ENCODE data around the gene PDE2A.

PDE2A gene

DNA sequence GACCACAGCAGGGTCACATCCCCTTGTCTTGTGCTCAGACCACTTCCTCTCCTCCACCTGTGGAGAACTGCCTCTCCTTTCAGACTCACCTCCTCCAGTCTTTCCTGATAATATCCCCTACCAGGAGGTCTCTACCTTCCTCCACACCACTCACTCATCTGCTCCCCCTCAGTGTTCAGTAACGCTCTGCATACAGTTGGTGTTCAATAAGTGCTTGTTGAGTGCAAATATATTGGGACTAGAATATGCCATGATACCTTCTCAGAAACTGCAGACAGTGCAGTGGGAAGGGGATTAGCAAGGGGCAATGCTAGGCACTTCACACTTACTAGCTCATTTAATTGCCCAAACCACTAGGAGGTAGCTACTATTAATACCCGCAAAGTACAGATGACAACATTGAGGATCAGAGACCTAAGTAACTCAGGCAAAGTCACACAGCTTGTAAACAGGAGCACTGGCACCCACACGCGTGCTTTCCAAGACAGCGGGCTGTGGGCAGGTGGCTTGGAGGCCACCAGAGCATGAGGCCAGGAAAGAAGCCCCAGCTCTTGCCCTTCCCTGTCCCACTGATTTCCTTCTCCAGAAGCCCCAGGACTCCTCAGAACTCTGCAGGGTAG lies 8.1 kb upstream of the PDE2A start:
- no peak overlapping the region for H3K4ac ChIP-seq (ENCODE audit: low read depth, low read length)
- H2AK5ac ChIP-seq (ENCODE audit: low read length) = no peak overlapping the region
- no peaks in the 10 kb centered on the region for H3K27me3 ChIP-seq (ENCODE audit: insufficient read depth, low read length, poor library complexity)
- no peak overlapping the region for H4K8ac ChIP-seq (ENCODE audit: low read depth, low read length)
- no peaks in the 10 kb centered on the region for H3K79me1 ChIP-seq (ENCODE audit: low read length)
- H3K36me3 ChIP-seq (ENCODE audit: control insufficient read depth, insufficient read depth, low read length) = no peaks in the 10 kb centered on the region
- H2BK120ac ChIP-seq (ENCODE audit: low read depth, low read length) = no peak overlapping the region
- H3K4me2 ChIP-seq (ENCODE audit: low read length) = no peak overlapping the region
- H3K9ac ChIP-seq (ENCODE audit: low read length) = no peak overlapping the region
- H3K4me3 ChIP-seq (ENCODE audit: low read length) = no peak overlapping the region
- H4K5ac ChIP-seq (ENCODE audit: low read length) = no peak overlapping the region
- H2BK15ac ChIP-seq (replicated peaks; ENCODE audit: low read depth) = no peak overlapping the region
- H3K23ac ChIP-seq (ENCODE audit: low read length) = no peak overlapping the region
- peaks cover 31% of the 10 kb centered on the region for H3K4me1 ChIP-seq (ENCODE audit: control insufficient read depth, low read depth, low read length)
- H3K79me2 ChIP-seq (ENCODE audit: control insufficient read depth, insufficient read depth, low read length) = no peaks in the 10 kb centered on the region
- H3K56ac ChIP-seq (ENCODE audit: low read length) = no peak overlapping the region
- no CpG with 5 or more reads among the region's 5 CpGs for WGBS (ENCODE audit: extremely low coverage, insufficient coverage, low lambda C conversion rate)
- H2BK5ac ChIP-seq (ENCODE audit: low read length) = no peak overlapping the region
- H3K18ac ChIP-seq (ENCODE audit: low read length) = no peak overlapping the region
- no peak overlapping the region for H3K27ac ChIP-seq (ENCODE audit: low read depth, low read length)
- no peak for DNase-seq

DNA sequence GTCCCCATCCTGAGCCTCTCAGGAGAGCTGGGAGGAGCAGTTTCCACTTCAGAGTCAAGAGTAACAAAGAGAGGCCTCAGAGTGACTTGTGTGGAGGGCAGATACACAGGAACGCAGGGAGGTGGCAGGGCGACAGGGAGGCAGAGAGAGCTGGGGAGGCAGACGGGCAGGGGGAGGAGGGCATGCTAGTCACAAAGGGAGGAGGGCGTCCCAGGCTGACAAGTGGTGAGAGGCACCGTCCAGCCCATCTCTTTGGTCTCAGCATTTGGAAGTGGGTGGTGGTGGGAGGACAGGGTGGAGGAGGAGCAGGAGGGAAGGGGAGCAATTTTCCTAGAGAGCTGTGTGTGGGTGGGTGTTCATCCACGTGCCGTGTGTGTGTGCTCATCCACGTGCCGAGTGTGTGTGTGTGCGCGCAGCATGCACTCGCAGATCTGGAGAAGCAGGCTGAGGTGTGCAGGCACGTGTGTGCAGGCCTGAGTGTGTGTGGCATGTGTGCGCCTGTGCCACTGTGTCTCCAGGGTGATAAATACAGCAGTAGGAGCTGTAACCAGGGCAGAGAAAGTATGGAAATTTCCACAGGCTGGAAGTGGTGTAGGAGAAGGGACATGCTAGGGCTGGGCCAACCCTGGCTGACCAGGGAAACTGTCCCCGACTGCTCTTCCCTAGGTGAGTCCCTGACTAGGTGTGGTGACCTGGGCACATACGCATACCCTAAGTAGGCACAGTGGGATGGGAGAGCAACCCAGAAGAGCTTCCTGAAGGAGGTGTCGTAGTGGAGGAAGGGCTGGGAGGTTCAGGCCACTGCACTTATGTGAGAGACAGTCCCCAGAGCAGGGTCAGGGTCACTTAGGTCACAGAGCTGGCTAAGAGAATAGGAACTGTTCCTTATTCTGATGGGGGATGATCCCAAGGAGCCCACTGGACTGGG lies 7.3 kb upstream of the PDE2A start:
- no peak overlapping the region for H3K27ac ChIP-seq (ENCODE audit: low read depth, low read length)
- H3K79me2 ChIP-seq (ENCODE audit: control insufficient read depth, insufficient read depth, low read length) = no peaks in the 10 kb centered on the region
- H4K5ac ChIP-seq (ENCODE audit: low read length) = no peak overlapping the region
- no peak overlapping the region for H3K18ac ChIP-seq (ENCODE audit: low read length)
- no peak overlapping the region for H2BK120ac ChIP-seq (ENCODE audit: low read depth, low read length)
- no peak overlapping the region for H3K4ac ChIP-seq (ENCODE audit: low read depth, low read length)
- H2AK5ac ChIP-seq (ENCODE audit: low read length) = peak overlapping the region; percentile 73
- no peaks in the 10 kb centered on the region for H3K27me3 ChIP-seq (ENCODE audit: insufficient read depth, low read length, poor library complexity)
- H3K9ac ChIP-seq (ENCODE audit: low read length) = peak overlapping the region; percentile 57
- no peak overlapping the region for H4K8ac ChIP-seq (ENCODE audit: low read depth, low read length)
- H3K36me3 ChIP-seq (ENCODE audit: control insufficient read depth, insufficient read depth, low read length) = no peaks in the 10 kb centered on the region
- peak overlapping the region; percentile 43 for H2BK5ac ChIP-seq (ENCODE audit: low read length)
- no peak overlapping the region for H3K4me3 ChIP-seq (ENCODE audit: low read length)
- WGBS (ENCODE audit: extremely low coverage, insufficient coverage, low lambda C conversion rate) = no CpG with 5 or more reads among the region's 17 CpGs
- no peak overlapping the region for H3K23ac ChIP-seq (ENCODE audit: low read length)
- no peak overlapping the region for H3K4me2 ChIP-seq (ENCODE audit: low read length)
- H3K79me1 ChIP-seq (ENCODE audit: low read length) = no peaks in the 10 kb centered on the region
- no peak overlapping the region for H2BK15ac ChIP-seq (replicated peaks; ENCODE audit: low read depth)
- DNase-seq = peak; percentile 45
- peak overlapping the region; percentile 62 for H3K56ac ChIP-seq (ENCODE audit: low read length)
- H3K4me1 ChIP-seq (ENCODE audit: control insufficient read depth, low read depth, low read length) = peaks cover 33% of the 10 kb centered on the region

DNA sequence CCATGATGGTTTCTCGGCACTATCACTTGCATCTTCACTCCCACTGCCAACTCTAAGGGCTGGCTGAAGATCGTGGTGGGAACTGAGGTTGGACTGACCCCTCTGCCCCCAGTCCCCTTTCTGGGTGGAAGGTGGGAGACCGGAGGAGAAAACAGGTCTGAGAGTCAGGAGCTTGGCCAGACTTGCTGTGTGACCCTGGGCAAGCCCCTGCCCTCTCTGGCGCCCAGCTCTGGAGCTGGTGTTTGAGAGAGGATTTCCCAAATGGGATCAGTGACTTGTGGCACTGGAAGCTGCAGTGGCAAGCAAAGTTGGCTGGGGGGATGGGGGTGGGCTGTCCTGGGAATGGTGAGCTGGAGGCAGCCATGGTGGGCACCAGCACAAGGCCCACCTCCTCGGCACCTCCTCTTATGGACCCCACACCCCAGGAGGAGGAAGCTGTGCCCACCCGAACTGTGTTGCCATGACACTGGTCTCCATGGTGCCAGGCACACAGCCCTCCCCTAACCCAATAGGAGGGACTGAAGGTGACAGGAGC lies 6.5 kb upstream of the PDE2A start:
- Histone ChIP-seq H3K27me3 (ENCODE audit: insufficient read depth, low read length, poor library complexity) (no peaks in the 10 kb centered on the region), H3K79me2 (ENCODE audit: control insufficient read depth, insufficient read depth, low read length) (no peaks in the 10 kb centered on the region), H3K4me1 (ENCODE audit: control insufficient read depth, low read depth, low read length) (peaks cover 38% of the 10 kb centered on the region), H3K9ac (ENCODE audit: low read length) (no peak overlapping the region), H2BK5ac (ENCODE audit: low read length) (no peak overlapping the region), H3K36me3 (ENCODE audit: control insufficient read depth, insufficient read depth, low read length) (no peaks in the 10 kb centered on the region), H3K56ac (ENCODE audit: low read length) (no peak overlapping the region), H3K23ac (ENCODE audit: low read length) (no peak overlapping the region), H2BK15ac (replicated peaks; ENCODE audit: low read depth) (no peak overlapping the region), H3K4me3 (ENCODE audit: low read length) (no peak overlapping the region), H4K5ac (ENCODE audit: low read length) (no peak overlapping the region), H2BK120ac (ENCODE audit: low read depth, low read length) (no peak overlapping the region), H3K79me1 (ENCODE audit: low read length) (no peaks in the 10 kb centered on the region), H2AK5ac (ENCODE audit: low read length) (no peak overlapping the region), H3K18ac (ENCODE audit: low read length) (no peak overlapping the region), H3K27ac (ENCODE audit: low read depth, low read length) (no peak overlapping the region), H4K8ac (ENCODE audit: low read depth, low read length) (no peak overlapping the region), H3K4ac (ENCODE audit: low read depth, low read length) (no peak overlapping the region), H3K4me2 (ENCODE audit: low read length) (no peak overlapping the region)
- no peak for DNase-seq
- no CpG with 5 or more reads among the region's 6 CpGs for WGBS (ENCODE audit: extremely low coverage, insufficient coverage, low lambda C conversion rate)

DNA sequence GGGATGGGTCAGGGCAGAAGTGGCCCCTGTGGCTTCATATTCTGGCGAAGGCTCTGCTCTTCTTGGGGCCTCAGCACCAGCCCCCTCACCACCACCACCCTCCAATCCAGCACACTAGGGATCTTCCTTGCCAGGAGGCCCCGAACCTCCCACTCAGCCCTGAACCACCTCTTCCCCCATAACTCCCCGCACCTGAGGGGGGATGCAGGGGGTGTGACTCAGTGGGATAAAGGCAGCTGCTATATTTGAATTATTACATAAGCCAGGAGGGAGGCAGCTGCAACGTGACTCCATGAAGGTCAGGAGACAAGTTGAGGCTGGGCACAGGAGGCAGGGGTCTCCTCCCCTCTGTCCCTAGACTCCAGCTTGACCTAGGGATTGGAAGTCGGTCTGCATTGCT lies 5.6 kb upstream of the PDE2A start:
- Histone ChIP-seq H2AK5ac (ENCODE audit: low read length) (no peak overlapping the region), H3K9ac (ENCODE audit: low read length) (no peak overlapping the region), H4K8ac (ENCODE audit: low read depth, low read length) (no peak overlapping the region), H3K36me3 (ENCODE audit: control insufficient read depth, insufficient read depth, low read length) (no peaks in the 10 kb centered on the region), H3K4ac (ENCODE audit: low read depth, low read length) (no peak overlapping the region), H3K23ac (ENCODE audit: low read length) (no peak overlapping the region), H2BK5ac (ENCODE audit: low read length) (no peak overlapping the region), H3K4me2 (ENCODE audit: low read length) (no peak overlapping the region), H3K18ac (ENCODE audit: low read length) (no peak overlapping the region), H2BK120ac (ENCODE audit: low read depth, low read length) (no peak overlapping the region), H3K4me1 (ENCODE audit: control insufficient read depth, low read depth, low read length) (peaks cover 41% of the 10 kb centered on the region), H3K4me3 (ENCODE audit: low read length) (no peak overlapping the region), H3K79me2 (ENCODE audit: control insufficient read depth, insufficient read depth, low read length) (no peaks in the 10 kb centered on the region), H3K27ac (ENCODE audit: low read depth, low read length) (no peak overlapping the region), H4K5ac (ENCODE audit: low read length) (no peak overlapping the region), H2BK15ac (replicated peaks; ENCODE audit: low read depth) (no peak overlapping the region), H3K56ac (ENCODE audit: low read length) (no peak overlapping the region), H3K79me1 (ENCODE audit: low read length) (no peaks in the 10 kb centered on the region), H3K27me3 (ENCODE audit: insufficient read depth, low read length, poor library complexity) (no peaks in the 10 kb centered on the region)
- no peak for DNase-seq
- no CpG with 5 or more reads among the region's 5 CpGs for WGBS (ENCODE audit: extremely low coverage, insufficient coverage, low lambda C conversion rate)

DNA sequence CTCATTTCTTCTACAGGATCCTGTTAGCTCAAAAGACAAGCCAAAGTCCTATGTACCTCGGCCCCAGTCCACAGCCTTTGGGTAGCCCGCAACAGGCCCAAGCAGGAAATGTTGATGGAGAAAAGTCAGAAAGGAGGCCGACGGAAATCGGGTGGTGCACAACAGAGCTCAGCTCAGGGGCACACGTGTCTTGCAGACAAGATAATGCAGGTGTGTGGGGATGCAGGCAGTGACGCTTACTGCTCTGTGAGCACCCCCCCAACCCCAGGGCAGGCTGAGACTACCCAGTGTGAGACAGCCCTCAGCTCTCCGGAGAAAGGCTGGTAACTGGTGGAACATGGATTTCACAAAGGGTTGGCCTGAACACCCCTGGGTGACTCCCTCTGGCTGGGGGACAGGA lies 4.3 kb upstream of the PDE2A start:
- H3K79me2 ChIP-seq (ENCODE audit: control insufficient read depth, insufficient read depth, low read length) = no peaks in the 10 kb centered on the region
- no peak overlapping the region for H3K9ac ChIP-seq (ENCODE audit: low read length)
- no peak overlapping the region for H4K8ac ChIP-seq (ENCODE audit: low read depth, low read length)
- no peak overlapping the region for H2BK15ac ChIP-seq (replicated peaks; ENCODE audit: low read depth)
- no peak overlapping the region for H3K4me2 ChIP-seq (ENCODE audit: low read length)
- H3K4me1 ChIP-seq (ENCODE audit: control insufficient read depth, low read depth, low read length) = peaks cover 37% of the 10 kb centered on the region
- no peak overlapping the region for H4K5ac ChIP-seq (ENCODE audit: low read length)
- no peak overlapping the region for H3K56ac ChIP-seq (ENCODE audit: low read length)
- no peak overlapping the region for H3K18ac ChIP-seq (ENCODE audit: low read length)
- no peak overlapping the region for H3K23ac ChIP-seq (ENCODE audit: low read length)
- no peak overlapping the region for H3K27ac ChIP-seq (ENCODE audit: low read depth, low read length)
- H3K4me3 ChIP-seq (ENCODE audit: low read length) = no peak overlapping the region
- WGBS (ENCODE audit: extremely low coverage, insufficient coverage, low lambda C conversion rate) = no CpG with 5 or more reads among the region's 8 CpGs
- H2BK5ac ChIP-seq (ENCODE audit: low read length) = no peak overlapping the region
- no peak for DNase-seq
- H2AK5ac ChIP-seq (ENCODE audit: low read length) = no peak overlapping the region
- H2BK120ac ChIP-seq (ENCODE audit: low read depth, low read length) = no peak overlapping the region
- no peaks in the 10 kb centered on the region for H3K27me3 ChIP-seq (ENCODE audit: insufficient read depth, low read length, poor library complexity)
- H3K36me3 ChIP-seq (ENCODE audit: control insufficient read depth, insufficient read depth, low read length) = no peaks in the 10 kb centered on the region
- no peak overlapping the region for H3K4ac ChIP-seq (ENCODE audit: low read depth, low read length)
- no peaks in the 10 kb centered on the region for H3K79me1 ChIP-seq (ENCODE audit: low read length)

All from mesendoderm (in vitro differentiated cells).